Stimulated activated CD8-positive, alpha-beta memory T cell treated with anti-CD3 and anti-CD28 coated beads, Interleukin-4, amount 100 ng/mL, for 1 hour (primary cell): ENCODE data around the gene LAPTM5.

Experiments
- DNase-seq, 2 donors: peaks; one replicate each; pipeline ENCODE4 v3.0.0-alpha.2; 2020; ENCODE audit warnings: low read depth in 2 of 2, low spot score in 1 of 2

LAPTM5 gene

GRCh38 chr1:30756545-30757351, 826 bp downstream of the LAPTM5 start:
- DNase-seq: peak in 1 of 2 donors; percentile 40

DNA sequence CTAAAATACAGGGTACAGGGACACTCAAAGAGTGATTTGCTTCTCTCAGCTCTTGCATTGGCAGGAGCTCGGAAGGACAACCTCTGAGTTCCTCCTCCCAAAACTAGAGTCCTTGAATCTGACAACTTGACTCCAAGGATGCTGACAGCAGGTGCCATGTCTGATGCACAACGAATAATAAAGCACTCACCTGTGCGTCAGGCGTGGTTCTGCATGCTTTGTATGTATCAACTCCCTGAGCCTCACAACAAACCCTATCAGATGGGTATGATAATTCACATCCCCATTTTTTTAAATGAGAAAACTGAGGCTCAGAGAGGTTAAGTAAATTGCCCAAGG, 1.4 kb downstream of the LAPTM5 start:
- no peak for DNase-seq

GRCh38 chr1:30755746-30756145, 1.8 kb downstream of the LAPTM5 start:
- no peak for DNase-seq

GRCh38 chr1:30755334-30755733, 2.2 kb downstream of the LAPTM5 start:
- no peak for DNase-seq

DNA sequence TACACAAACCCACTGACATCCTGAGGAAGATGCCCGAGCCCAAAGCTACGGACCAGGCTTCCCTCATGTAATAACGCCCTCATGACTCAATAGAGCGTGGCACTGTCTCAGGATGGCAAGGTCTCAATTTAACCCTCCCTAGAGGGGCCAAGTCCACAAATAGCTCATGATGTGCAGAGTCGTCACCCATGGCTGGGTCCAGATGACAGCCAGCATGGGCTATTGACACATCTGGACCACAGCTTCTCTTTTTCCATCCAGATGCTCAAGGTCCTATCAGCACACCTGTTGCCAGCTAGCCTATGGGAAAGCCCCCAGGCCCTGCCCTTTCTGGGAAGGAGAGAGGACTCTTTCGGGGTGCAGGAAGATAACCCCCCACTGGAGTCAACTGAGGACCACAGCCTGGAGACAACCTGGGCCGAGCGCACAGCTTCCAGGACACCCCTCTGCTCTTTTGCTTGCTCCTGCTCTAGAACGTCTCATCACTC, 2.8 kb downstream of the LAPTM5 start:
- no peak for DNase-seq

DNA sequence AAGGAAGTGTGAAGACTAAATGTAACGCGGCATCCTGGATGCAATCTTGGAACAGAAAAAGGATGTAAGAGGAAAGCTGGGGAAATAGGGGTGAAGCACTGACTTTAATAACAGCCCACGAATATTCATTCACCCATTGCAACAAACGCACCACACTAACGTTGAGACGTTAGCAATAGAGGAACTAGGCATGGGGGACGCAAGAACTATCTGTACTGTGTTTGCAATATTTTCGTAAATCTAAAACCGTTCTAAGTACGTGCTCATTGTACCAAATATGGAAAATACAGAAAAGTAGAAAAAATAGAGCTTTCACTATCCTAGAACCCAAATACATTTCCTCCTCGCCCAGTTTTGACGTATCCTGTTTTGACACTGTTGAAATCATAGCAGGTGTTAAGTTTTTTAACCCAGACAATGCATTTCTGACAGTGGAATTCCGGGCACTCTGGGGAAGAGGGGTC, 3.9 kb downstream of the LAPTM5 start:
- DNase-seq: no peak

GRCh38 chr1:30753118-30753517, 4.5 kb downstream of the LAPTM5 start:
- DNase-seq: no peak

- DNase-seq: no peak
These were observed 5.0 kb downstream of the LAPTM5 start for GRCh38 chr1:30752651-30752908.

DNA sequence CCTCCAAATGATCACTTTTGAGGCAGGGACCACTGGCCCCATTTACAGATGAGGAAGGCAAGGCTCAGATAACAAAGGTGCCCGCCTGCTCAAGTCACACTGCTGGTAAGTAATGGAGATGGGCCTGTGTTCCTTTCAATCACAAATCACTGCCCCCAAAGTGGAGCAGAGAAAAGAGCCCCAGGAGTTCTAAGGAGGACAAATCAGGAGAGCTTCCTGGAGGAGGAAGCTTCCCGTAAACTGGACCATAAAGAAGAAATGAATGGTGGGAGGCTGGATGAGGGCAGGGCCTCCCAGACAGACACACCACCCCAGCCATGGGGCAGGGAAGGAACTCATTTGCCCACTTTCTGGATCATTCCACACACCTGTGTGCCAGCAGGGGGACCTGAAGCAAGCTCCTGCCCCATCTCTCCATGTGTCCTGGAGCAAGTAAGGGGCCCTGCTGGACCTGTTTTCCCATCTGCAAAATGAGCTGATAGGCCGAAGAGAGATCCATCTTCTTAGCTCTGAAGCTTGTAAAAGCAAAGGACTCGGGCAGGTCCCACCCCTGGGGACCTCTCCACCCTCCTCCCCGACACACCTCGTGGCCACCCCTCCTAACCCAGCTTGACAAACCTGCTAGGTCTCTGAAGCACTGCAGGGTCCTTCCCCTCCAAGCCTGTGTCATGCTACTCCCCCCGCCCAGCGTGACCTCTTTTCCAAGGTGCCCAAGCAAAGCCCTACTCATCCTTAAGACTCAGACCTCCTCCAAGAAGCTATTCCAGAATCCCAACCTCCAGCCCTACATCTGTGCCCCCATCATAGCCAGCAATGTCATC, 5.5 kb downstream of the LAPTM5 start:
- DNase-seq: no peak

DNA sequence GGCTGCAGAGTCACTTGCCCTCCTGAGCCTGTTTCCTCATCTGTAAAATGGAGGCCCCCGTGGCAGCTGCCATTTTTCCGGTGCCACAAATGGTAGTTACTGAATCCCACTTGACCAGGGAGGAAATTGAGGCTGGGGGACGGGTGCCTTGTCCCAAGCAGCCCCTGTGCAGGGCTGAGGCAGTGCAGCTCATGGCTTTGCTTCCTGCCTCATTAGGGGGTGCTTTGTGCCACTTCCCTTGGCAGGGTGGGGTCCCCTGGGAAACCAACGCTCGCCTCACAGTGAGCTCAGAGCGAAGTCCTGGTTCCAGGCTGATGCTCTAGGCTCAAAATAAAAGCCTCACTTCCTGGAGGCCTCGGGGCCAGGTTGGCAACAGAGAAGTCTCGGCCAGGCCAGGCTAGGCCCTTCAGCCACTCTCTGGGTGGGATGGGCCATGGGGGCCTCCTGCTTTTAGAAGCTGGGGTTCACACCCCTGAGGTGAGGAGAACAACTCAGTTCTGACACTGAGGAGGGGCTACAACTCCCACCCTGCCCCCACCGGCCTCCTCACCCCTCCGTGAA, 6.8 kb downstream of the LAPTM5 start:
- no peak for DNase-seq

- peak in 1 of 2 donors; percentile 45 for DNase-seq
These were observed 7.6 kb downstream of the LAPTM5 start for GRCh38 chr1:30749691-30750583.

DNA sequence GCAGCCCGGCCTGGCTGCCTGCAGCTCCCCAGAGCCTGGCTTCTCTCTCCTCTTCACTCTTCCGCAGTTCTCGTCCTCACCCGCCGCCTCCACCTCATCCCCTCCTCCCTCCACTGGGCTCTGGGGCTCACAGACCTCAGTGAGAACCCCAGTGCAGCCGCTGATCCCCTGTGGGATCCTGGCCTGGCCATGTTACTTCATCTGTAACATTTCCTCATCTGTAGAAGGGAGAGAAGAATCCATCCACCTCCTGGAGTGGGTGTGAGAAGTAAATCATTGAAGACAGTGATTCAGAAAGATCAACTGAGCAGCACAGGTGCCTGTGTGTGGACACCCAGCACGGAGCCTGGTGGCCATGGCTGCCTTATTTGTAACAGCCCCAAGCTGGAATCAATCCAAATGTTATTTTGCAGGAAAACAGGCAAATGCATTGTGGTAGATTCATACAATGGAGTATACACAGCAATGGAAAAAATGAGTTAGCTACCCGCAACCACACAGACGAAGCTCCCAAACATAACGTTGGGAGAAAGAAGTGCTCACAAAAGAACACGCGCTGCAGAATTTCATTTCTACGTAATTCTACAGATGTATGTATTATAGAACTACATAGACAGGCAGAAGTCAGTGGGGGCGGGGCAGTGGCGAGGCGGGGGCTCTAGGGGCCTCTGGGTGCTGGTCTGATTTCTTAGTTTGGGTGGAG, 8.7 kb downstream of the LAPTM5 start:
- no peak for DNase-seq

DNA sequence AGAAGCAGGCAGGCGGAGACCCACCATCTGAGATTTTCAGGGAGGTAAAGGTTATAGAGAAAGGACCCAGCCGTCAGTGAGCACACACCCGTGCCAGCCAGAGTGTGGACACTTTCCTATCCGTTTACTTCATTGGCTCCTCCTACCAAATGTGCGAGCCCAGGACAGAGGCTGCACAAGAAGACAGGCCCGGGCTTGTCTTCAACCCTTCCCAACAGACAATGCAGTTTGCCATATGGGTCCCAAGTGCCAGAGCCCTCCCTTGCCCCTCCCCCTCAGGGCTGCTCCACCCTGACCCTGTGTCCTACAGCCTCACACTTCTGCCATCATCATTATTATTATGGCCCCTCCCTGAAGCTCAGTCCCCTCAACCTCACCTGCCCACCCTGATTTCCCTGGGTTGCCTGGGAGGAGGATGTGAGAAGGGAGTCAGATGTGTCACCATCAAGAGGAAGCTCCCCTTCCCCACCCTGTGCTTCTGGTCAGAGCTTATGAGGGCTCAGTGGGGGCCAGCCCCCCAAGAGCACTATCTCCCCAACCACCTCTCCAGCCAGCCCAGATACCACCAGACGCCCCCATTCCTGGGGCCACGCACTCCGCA, 9.4 kb downstream of the LAPTM5 start:
- no peak for DNase-seq

DNA sequence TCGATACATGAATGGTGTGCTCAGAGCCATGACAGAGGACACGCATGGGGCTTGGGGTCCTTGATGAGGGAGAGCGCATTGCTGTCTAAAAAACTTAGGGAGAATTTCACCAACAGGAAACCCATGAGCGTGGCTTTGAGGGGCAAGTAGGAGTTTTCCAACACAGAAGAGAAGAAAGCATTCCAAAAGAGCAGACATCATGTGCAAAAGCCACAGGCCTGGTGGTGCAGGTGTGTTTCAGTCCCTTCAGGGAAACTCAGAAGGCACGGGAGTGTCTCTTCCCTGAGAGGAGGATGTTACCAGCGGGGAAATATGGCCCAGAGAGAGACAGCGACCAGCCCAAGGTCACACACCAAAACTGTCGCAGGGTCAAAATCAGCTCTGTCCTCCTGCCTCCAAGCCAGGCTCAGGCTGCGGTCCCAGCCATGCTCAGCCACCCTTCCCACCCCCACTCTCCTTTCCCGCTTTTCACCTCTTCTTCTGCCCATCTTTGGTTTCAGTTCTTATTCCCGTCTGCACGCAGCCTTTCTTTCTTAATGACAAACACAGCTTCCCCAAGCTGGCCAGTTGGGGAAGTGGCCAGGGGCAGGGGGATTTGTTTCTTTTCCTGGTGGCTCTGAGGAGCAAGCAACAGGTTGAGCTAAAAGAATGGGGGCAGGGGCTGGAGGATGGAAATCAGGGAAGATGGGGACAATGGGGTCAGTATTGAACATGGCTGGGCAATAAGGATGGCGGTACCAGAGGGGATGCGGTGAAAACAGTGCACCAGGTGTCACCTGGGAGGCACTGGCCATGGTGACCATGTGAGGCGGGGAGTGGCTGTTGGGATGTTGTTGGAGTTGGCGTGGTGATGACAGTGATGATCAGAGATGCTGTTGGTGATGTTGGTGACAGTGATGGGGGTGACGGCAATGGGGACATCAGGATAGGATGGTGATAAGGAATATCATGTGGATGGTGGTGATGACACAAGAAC, 10.3 kb downstream of the LAPTM5 start:
- no peak for DNase-seq

DNA sequence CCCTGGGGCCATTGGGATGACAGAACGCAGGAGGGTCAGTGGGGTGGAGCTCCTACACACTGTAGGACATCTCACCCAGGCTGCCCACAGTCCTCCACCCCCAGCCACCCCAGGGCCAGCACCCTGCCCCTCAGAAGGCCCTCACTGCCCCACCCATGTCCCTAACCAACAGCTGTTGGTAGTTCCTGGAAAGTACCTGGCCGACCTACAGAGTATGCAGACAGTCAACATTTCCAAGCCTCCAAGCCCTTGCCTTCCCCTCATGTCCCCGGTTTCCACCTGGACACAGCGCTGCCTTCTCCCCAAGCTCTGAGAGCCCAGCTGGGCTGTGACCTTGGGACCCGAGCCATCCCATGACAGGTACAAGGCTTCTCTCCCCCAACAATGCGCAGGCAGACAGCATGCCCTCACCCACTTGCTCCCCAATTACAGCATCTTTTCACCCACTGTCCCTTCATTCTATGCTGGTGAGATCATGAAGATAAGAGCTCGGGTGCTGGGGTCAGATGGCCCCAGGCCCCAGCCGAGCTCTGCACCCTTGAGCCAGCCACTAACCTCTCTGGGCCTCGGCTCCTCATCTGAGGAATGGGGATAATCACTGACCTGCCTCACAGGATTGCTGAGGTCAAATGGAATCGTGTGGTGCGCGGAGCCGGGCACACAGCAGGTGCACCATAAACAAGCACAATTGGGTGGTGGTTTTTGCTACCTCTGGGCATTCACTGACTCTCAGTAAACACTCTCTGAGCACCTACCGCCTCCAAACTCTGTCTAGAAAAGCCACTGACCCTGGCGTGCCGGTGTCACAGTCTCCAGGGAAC, 11.2 kb downstream of the LAPTM5 start:
- DNase-seq: no peak

DNA sequence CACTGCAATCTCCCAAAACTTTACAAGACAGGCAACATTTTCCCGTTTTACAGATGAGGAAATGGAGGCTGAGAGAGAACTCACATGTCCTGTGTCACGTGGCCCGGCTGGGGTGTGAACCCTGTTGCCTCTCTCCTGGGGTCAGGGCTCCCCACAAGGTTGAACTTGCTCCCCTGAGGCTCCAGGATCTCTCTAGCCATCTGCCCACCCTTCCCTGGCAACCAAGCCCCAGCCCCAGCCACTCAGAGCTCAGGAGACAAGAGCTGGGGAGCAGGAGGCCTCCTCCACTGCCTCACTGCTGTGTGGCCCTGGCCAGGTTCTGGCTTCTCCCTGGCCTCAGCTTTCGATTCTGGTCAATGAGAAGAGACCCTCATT, 11.8 kb downstream of the LAPTM5 start:
- no peak for DNase-seq

DNA sequence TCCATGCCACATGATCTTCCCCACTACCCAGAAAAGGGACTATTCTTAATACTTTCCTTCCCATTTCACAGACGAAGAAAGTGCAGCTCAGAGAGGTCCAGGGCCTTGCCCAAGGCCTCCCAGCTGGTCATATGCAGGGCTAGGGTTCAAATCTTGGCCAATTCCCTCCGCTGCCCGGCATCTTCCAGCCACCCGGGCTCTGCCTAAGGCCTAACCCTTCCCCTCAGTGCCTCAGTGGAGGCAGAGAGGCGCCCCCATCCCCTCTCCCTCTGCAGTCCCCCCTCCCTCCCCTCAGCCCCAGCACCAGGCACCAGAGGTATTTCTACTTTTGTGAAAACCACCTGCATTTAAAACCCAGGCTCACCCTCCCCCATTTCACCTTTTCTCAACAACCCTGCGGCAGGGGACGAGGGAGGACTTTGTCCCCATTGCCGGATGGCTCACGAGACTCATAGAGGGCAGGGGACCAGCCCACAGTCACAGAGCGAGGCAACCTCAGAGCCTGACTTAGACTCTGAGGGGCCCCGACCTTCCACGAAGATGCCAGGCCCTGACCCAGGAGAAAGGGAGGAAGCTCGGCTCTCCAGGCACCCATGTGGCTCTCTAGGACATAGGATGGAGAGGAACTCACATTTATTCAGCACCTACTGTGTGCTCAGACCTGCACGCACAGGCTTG, 12.3 kb downstream of the LAPTM5 start:
- DNase-seq: no peak
